ENCODE results near the gene GGA2.
"Not testable (repeated sequence)": the region's sequence is repeated elsewhere in the genome, so short reads cannot be mapped to it uniquely, and the experiment has no call there.

Gene GGA2

DNA sequence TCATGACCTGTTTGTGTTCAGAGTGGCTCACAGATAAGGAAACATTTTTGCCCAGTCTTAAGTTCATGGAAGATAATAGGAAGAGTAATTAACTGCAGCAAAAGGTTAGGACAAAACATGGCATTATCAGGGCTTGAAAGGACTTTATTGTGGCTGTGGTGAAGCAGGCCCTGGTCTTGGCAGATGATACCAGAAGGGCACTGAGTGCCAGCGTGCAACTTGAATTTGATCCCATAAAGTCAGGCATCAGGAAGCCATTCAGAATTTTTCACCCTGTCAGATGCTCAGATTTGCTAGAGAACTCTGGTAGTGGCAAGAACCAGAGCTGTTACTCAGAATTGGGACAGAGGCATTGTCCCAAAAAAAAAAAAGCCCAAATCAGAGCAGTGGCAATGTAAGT lies 46.1 kb downstream of the GGA2 start:
- DNase-seq: no peak

DNA sequence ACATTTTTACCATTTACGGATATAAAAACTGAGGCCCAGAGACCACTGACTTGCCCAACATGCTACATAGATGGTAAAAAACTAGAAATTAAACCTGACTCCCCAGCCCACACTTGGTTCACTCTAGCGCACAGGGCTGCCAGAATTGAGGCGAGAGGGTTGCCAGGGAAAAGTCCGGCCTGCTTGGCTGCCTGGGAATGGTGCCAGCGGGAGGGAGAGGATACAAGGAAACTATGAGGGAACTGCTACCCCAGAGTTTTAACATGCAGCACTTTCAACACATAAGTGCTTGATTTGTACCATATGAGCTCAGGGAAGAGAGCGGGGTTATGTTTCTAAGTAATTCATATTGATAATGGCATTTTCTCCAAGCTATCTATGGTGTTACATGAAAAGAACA lies 47.3 kb downstream of the GGA2 start:
- DNase-seq: not testable (repeated sequence)

- DNase-seq: no peak
Measured at GRCh38 chr16:23453338-23454052, 56.8 kb downstream of the GGA2 start.

DNA sequence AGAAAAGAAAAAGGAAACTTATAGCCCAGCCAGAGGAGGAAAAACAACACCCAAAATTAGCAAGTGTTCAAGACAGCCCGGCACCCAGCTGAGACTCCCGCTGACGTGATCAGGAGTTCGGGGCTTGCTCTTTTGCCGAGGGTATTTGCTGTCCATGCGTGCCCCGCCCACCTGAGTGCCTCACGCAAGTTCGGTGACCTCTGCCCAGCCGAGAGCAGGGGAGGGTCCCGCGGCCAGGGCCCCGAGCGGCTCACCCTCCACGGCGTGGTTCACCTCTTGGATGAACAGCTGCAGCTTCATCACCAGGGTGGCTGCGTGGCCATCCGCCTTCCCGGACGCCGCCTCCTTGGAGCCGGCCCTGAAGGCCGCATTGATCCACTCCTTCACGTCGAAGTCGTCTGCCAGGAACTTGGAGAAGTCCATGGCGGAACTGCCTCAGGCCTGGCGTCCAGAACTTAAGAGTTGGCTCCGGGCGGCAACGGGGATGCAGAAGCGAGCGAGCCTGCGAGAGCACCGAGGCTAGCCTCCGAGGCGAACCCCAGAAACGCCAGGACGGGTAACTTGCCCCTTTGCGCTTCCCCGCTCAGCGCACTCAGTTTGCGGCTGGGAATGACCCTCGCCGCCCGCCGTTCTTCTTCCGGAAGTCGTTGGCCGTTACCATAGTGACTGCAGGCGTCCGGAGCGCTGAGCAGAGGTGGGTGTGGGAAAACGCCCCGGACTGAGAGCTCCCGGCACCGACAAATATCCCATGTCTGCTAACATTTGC lies 57.5 kb downstream of the GGA2 start, which contains the start of gene COG7:
TSS of gene COG7 (minus strand) at position 618 of the 766 bp plus-strand sequence. CDS start at position 423, 195 bp downstream.
- DNase-seq: peak; percentile 47

GRCh38 chr16:23452221-23452571 lies 58.1 kb downstream of the GGA2 start:
- no peak for DNase-seq

DNA sequence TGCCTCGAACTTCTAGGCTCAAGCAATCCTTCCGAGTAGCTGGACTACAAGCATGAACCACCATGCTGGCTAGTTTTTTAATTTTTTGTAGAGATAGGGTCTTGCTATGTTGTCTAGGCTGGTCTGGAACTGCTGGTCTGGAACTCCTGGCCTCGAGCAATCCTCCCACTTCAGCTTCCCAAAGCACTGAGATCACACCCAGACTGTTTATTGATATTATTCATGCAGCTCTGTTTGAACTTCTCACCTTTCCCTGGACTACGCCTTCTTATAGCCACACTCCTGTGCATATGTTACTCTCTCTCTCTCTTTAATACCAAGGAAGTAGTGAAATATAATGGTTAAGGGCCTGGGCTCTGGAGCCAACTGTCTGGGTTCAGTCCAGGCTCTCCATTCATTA lies 61.9 kb downstream of the GGA2 start:
- no peak for DNase-seq

DNA sequence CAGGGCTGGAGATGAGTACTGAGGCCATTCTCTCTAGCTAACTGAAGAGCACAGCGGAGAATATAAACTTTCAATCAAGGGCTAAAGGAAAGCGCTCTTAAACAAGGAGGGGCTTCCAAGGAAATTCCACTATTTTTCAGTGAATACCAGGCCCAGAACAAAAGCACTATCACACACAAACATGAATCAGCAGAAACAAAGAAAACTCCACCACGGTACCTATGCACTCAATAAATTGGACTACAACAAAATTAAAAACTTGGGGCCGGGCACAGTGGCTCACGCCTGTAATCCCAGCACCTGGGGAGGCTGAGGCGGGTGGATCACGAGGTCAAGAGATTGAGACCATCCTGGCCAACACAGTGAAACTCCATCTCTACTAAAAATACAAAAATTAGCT lies 72.8 kb downstream of the GGA2 start:
- not testable (repeated sequence) for DNase-seq

DNA sequence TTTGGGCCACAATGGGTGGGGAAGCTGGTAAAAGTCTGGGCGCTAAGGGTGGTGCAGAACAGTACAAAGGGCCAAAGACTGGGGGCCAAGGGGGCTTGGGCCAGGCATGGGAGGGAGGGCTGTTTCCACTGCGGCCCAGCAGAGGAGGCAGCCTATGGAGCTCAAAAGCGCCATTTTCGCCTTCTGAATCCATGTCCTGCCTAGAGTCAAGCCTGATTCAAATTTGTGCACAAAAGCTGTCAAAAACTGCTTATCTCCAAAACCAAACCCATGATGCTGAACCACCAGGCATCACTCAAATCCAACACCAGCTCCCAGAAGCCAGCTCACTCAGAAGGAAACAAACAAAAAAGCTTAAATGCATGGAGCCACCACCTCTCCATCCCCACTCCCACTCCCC lies 73.3 kb downstream of the GGA2 start:
- DNase-seq: no peak

DNA sequence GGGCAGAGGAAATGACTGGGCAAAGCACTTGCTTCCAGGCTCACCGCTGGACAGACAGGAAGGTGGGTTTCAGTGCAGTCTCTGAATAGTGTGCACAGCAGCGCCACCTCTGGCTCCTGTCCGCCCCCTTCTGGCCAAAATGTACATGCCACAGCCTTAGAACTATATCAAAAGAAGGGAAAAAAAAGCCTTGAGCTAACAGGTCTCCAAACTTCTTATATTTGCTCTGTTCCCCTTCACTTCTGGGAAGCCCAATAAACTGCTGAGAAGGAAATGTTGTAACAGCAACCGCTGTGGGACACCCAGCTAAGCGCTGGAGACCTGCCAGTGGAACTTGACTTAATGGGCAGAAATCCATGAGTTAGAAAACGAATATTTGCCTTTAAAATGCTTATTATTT lies 74.8 kb downstream of the GGA2 start:
- DNase-seq: peak; percentile 31

- peak; percentile 69 for DNase-seq
Measured at GRCh38 chr16:23434380-23434779, 75.9 kb downstream of the GGA2 start.

- DNase-seq: no peak
Measured at GRCh38 chr16:23433261-23433920, 76.9 kb downstream of the GGA2 start.

DNA sequence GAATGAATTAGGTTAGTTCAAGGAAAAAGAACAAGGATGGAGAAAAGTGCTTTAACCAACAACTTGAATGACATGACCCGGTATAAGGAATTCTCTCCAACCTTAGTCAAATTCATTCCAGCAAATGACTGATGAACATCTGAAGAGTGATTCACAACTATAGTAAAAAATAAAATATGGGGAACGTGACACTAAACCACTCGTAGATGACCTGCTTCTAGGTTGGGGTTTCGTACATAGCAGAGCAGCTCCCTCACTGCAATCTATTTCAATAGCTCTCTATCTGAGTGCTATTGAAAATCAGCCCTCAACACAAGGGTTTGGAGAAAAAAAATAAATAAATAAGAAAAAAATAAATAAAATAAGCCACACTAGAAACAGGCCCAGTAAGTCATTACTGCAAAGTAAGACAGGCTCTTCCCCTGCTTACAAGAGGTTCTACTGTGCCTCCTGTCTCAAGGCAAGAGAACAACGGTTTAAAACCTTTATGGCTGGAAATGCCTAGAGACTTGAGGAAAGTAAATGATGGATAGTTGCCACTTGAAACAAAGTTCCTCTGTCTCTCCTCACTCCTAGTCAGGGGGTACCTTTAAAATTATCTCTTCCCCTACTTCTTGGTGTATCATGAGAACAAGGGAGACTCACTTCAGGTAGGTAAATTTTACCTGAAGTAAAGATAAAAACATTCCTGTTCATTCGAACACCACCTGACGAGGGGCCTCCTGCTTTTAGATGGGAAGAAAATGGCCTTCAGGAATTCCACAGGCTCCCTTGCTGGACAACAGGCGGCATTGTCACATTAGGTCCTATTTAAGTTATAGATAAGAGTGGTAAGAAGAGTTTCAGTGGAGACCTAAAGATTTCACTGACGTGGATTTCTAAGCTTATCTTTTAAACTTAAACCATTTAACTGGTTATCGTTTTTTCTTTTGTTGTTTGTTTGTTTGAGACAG lies 77.8 kb downstream of the GGA2 start:
- DNase-seq: no peak

GRCh38 chr16:23428351-23428750 lies 81.9 kb downstream of the GGA2 start:
- DNase-seq: no peak

GRCh38 chr16:23424292-23424958 lies 85.9 kb downstream of the GGA2 start:
- no peak for DNase-seq

DNA sequence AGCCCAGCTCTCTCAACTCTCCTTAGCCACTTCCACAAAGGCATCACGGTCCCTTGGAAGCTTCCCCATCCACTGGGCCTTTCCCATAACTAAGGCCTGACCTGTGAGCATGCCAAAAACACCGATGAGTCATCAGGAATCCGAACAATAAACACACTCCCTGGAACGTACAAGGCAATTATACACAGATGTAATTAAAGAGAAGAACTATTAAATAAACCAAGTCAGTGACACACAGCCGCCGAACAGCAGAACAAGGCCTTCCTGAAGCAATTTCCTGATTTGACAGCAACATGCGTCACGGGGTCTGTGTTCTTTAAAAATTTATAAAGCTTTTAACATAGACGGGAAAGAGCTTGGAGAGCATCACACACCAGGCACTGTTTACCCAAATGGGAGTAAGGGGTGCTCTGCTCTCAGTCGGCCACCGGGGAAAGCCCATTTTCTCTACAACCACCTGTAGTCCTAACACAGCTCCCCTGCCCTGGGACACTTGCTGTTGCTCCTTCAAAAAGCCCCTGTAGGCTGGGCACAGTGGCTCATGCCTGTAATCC lies 86.7 kb downstream of the GGA2 start:
- peak; percentile 55 for DNase-seq

- DNase-seq: no peak
Measured at GRCh38 chr16:23420011-23420410, 90.3 kb downstream of the GGA2 start.

DNA sequence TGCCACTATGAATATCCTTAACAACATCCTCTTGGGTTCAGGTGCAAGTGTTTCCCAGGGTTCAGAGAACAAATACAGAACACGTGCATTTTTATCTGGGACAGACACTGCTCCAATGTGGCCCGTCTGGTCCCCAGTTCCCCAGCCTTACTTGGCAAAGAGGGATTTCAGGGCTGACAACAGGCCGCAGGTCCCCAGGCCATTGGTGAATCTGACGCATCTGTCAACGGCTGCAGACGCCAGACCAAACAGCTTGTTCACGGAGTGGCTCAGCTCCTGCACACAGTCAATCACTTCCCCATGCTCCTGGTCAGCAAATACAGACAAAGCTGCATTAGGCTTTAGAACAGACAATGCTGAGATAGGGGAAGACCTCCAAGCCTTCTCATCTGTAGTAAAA lies 93.5 kb downstream of the GGA2 start:
- no peak for DNase-seq

DNA sequence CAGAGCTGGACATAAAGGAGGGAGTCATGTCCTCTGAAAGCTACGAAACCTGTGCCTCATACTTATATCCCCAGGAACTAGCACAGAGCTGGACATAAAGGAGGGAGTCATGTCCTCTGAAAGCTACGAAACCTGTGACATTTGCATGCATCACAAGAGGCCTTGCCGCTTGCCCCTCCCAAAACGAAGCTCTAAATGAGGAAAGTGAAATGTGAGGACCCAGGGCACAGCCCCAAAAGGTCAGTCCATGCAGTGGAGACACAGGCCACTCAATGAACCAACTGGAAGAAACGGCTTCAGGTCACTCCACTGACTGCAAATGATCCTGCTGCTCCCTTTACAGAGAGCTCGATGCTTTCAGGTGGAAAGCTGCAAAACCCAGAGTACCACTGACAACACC lies 95.6 kb downstream of the GGA2 start:
- no peak for DNase-seq

Data from NCI-H748 treated with DMSO at 0.1 percent for 48 hours (cell line).